SK-N-SH (cell line): ENCODE results near the gene OR2D2.

Experiments used
- POLR2AphosphoS5 ChIP-seq: IDR thresholded peaks from 2 replicates; pipeline ENCODE4 v1.6.1; 2012; ENCODE audit warnings: low read depth, low read length
- RFX5 ChIP-seq: IDR thresholded peaks from 2 replicates; pipeline ENCODE4 v1.6.1; 2012; ENCODE audit warnings: mild to moderate bottlenecking, improper control_type of control experiment, low read length
- TAF1 ChIP-seq: IDR thresholded peaks from 2 replicates; pipeline ENCODE4 v1.6.1; 2012; ENCODE audit warnings: low read depth, mild to moderate bottlenecking, low read length, moderate library complexity, borderline replicate concordance
- TF ChIP-seq, protein P1 (sequence below): fragments of 200-600 bp; sonication (generic); IDR thresholded peaks from 2 replicates; pipeline ENCODE4 v1.6.1; 2017; ENCODE audit warnings: antibody characterized with exemption, mild to moderate bottlenecking, moderate library complexity
- TF ChIP-seq, protein P2 (sequence below): IDR thresholded peaks from 2 replicates; pipeline ENCODE4 v1.4.0; 2012; ENCODE audit warnings: low read depth, borderline replicate concordance

DNA sequence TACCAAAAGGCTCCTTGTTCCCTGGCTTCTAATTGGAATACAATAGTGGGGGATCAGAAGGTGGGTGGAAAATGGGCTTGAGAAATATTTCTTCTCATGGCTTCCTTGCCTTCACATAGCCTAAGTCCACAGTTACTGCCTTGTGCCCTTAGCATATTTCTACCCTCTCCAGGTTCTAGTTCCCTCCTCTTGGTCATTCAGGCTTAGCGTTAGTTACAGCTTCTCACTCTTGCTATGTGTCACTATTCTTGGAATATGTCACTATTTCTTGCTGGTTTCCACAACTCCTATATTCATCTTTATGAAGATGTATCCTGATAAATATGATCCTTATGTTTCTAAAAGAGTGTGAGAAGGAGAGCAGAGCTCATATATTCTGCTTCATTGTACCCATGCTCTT lies 2.5 kb downstream of the OR2D2 start:
- TF ChIP-seq TAF1, result no peak
- TF ChIP-seq, protein P1, sequence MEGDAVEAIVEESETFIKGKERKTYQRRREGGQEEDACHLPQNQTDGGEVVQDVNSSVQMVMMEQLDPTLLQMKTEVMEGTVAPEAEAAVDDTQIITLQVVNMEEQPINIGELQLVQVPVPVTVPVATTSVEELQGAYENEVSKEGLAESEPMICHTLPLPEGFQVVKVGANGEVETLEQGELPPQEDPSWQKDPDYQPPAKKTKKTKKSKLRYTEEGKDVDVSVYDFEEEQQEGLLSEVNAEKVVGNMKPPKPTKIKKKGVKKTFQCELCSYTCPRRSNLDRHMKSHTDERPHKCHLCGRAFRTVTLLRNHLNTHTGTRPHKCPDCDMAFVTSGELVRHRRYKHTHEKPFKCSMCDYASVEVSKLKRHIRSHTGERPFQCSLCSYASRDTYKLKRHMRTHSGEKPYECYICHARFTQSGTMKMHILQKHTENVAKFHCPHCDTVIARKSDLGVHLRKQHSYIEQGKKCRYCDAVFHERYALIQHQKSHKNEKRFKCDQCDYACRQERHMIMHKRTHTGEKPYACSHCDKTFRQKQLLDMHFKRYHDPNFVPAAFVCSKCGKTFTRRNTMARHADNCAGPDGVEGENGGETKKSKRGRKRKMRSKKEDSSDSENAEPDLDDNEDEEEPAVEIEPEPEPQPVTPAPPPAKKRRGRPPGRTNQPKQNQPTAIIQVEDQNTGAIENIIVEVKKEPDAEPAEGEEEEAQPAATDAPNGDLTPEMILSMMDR, result no peak
- TF ChIP-seq, protein P2, sequence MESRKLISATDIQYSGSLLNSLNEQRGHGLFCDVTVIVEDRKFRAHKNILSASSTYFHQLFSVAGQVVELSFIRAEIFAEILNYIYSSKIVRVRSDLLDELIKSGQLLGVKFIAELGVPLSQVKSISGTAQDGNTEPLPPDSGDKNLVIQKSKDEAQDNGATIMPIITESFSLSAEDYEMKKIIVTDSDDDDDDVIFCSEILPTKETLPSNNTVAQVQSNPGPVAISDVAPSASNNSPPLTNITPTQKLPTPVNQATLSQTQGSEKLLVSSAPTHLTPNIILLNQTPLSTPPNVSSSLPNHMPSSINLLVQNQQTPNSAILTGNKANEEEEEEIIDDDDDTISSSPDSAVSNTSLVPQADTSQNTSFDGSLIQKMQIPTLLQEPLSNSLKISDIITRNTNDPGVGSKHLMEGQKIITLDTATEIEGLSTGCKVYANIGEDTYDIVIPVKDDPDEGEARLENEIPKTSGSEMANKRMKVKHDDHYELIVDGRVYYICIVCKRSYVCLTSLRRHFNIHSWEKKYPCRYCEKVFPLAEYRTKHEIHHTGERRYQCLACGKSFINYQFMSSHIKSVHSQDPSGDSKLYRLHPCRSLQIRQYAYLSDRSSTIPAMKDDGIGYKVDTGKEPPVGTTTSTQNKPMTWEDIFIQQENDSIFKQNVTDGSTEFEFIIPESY, result no peak
- no peak for TF ChIP-seq POLR2AphosphoS5
- TF ChIP-seq RFX5, result no peak
